ENCODE results near the gene TRIO.

TRIO gene

DNA sequence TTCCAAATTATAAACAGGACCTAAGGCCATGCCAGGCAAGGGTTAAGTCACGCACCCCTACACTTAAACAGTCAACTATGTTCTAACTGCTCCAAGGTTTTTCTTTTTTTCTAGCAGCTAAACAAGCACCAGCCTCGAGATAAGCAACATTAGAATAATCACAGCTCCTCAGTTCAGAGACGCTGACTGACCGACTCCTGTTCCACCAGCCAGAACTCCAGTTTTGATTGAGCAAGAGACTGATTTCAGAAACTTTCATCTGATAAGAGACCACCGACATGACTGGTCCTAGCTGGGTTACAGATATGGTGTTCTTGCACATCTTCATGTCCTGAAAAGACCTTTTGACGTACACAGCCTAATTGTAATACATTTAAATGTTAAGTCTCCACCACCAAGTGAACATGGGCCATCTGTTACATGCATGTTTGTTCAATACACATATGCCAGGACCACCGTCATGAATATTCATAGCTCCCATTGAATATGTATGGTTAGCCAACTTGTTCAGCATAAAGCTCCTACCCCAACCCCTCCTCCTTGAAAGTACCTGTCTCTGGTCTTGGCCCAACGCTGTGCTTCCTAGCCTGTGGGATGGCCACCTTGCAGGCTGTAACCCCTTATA lies 414.8 kb downstream of the TRIO start:
- no peak for DNase-seq (ENCODE audit: low read depth)

All from stimulated activated CD8-positive, alpha-beta memory T cell treated with anti-CD3 and anti-CD28 coated beads, Interleukin-4, amount 100 ng/mL, for 24 hours (primary cell).